T-cell (primary cell): Measurements from ENCODE around the gene PPL. TPM values are rescaled to one million over a fixed set of nuclear protein-coding genes. Genes with fewer than 3 reads are reported as not detected.

Experiments
- ATAC-seq, 4 experiments: fragments of 200-7000 bp in 3 of 4; fragments of 150-1000 bp in 1 of 4; cut with Tn5 transposase; replicated peaks in 1 of 4; 1 replicate in 3 of 4; 2 replicates in 1 of 4; pipeline ENCODE4 v1.10.0; 2021; ENCODE audit warnings: moderate library complexity in 3 of 4, mild to moderate bottlenecking in 2 of 4, moderate number of reproducible peaks in 1 of 4
- CTCF ChIA-PET, 2 donors: fragments of 300-600 bp; sonication (Branson Sonifier 250); formaldehyde crosslinking; loops; one replicate each; lab custom pipeline; 2022; ENCODE audit warnings: antibody characterized with exemption in 2 of 2; lab: Charles Lee
- POLR2A ChIA-PET, 2 donors: fragments of 300-600 bp; sonication (Branson Sonifier 250); formaldehyde crosslinking; loops; one replicate each; lab custom pipeline; 2022; ENCODE audit warnings: antibody characterized with exemption in 2 of 2; lab: Charles Lee
- DNase-seq, 35 experiments: peaks; one replicate each; pipeline versions ENCODE4 v3.0.0 to v3.0.0-alpha.2; 2013 to 2023
- H3K27ac ChIP-seq: one replicate; pipeline ENCODE4 v1.5.1; 2013; ENCODE audit warnings: low read length
- H3K27me3 ChIP-seq, 2 experiments: replicated peaks in 1 of 2; 1 replicate in 1 of 2; 2 replicates in 1 of 2; pipeline versions ENCODE4 v1.6.1 to v1.7.0; 2013; ENCODE audit warnings: low read length in 1 of 2, mixed read lengths in 1 of 2; ENCODE audit not compliant: control insufficient read depth in 2 of 2, insufficient read depth in 2 of 2; ENCODE audit errors: extremely low read depth in 1 of 2
- H3K36me3 ChIP-seq, 2 donors: 1 replicate in 1 of 2; 2 replicates in 1 of 2; pipeline versions ENCODE4 v1.6.1 to v1.7.0; 2013; ENCODE audit warnings: low read length in 1 of 2; ENCODE audit not compliant: control insufficient read depth in 2 of 2, insufficient read depth in 1 of 2; ENCODE audit errors: extremely low read depth in 1 of 2
- H3K4me1 ChIP-seq, 2 experiments: 1 replicate in 1 of 2; 2 replicates in 1 of 2; pipeline versions ENCODE4 v1.6.1 to v1.7.0; 2013; ENCODE audit warnings: low read length in 2 of 2, mixed read lengths in 1 of 2; ENCODE audit not compliant: insufficient read depth in 2 of 2, control insufficient read depth in 1 of 2; ENCODE audit errors: extremely low read depth in 1 of 2
- H3K4me3 ChIP-seq, 2 donors: 1 replicate in 1 of 2; 2 replicates in 1 of 2; pipeline versions ENCODE4 v1.5.1 to v1.7.0; 2013; ENCODE audit warnings: mild to moderate bottlenecking in 2 of 2, low read length in 1 of 2, moderate library complexity in 1 of 2; ENCODE audit not compliant: control insufficient read depth in 1 of 2; ENCODE audit errors: extremely low read depth in 1 of 2
- H3K9me3 ChIP-seq: 2 replicates; pipeline ENCODE4 v1.7.0; 2013
- H3K27ac Mint-ChIP-seq, 2 donors: one replicate each; pipeline ENCODE4 v1.8.0; 2020 to 2021; ENCODE audit warnings: mild to moderate bottlenecking in 2 of 2, mixed read lengths in 2 of 2
- H3K27me3 Mint-ChIP-seq, 2 donors: one replicate each; pipeline ENCODE4 v1.8.0; 2021 to 2022; ENCODE audit warnings: mixed read lengths in 2 of 2
- H3K36me3 Mint-ChIP-seq: one replicate; pipeline ENCODE4 v1.8.0; 2021; ENCODE audit warnings: mixed read lengths
- H3K4me1 Mint-ChIP-seq, 3 donors: one replicate each; pipeline ENCODE4 v1.8.0; 2020 to 2022; ENCODE audit warnings: mixed read lengths in 3 of 3, mild to moderate bottlenecking in 1 of 3
- H3K4me3 Mint-ChIP-seq, 3 donors: one replicate each; pipeline ENCODE4 v1.8.0; 2020 to 2022; ENCODE audit warnings: mild to moderate bottlenecking in 3 of 3, mixed read lengths in 3 of 3, moderate library complexity in 3 of 3
- H3K9me3 Mint-ChIP-seq, 3 donors: one replicate each; pipeline ENCODE4 v1.8.0; 2020 to 2022; ENCODE audit warnings: mixed read lengths in 3 of 3
- WGBS: methylation state at CpG from one replicate; pipeline ENCODE4 v1.1.5; 2013; ENCODE audit warnings: missing lambda C conversion rate; ENCODE audit not compliant: insufficient coverage; 5-methylcytosine and 5-hydroxymethylcytosine counted together
- total RNA-seq, 35 experiments: library from RNA in 6 of 35; stranded (reverse) in 6 of 35; fragments of 120-200 nt in 1 of 35; gene quantifications; one replicate each; pipeline versions ENCODE4 v1.2.1 to v1.2.4 and lab custom pipeline; 2013 to 2026

PPL gene
- total RNA-seq, 5 donors from 2014 or later (not counting 1 experiment from before 2014, with no cell fraction given) = 0.10 to 0.32 (median 0.12) TPM; not detected in 2

- Histone ChIP-seq H3K4me1 (no peaks in the 10 kb centered on the region), H3K27ac (no peak overlapping the region), H3K9me3 (no peaks in the 10 kb centered on the region), H3K27me3 (peaks cover 0 to 54% of the 10 kb centered on the region in 2 experiments), H3K4me3 (no peak overlapping the region), H3K36me3 (no peaks in the 10 kb centered on the region)
- ChIA-PET CTCF (no interaction called here), POLR2A (interaction anchor here in 1 of 2 donors (0.6 kb wide), 1 partner anchor 316 kb away, joined by 4 read pairs; no protein-coding TSS in a partner anchor)
- Mint-ChIP-seq H3K36me3 (no peaks in the 10 kb centered on the region), H3K27ac (no peak overlapping the region), H3K9me3 (no peaks in the 10 kb centered on the region), H3K27me3 (peaks cover 18 to 38% of the 10 kb centered on the region in 2 donors), H3K4me1 (peaks cover 0 to 5% (median 0%) of the 10 kb centered on the region in 3 donors), H3K4me3 (no peak overlapping the region)
- WGBS = 90% methylated on average over 6 of the region's 9 CpGs
- DNase-seq = no peak
- ATAC-seq = no peak
Observed at GRCh38 chr16:4942481-4942880, 5.5 kb upstream of the PPL start.

GRCh38 chr16:4940719-4941118 is 3.8 kb upstream of the PPL start:
- Histone ChIP-seq H3K27ac (no peak overlapping the region), H3K27me3 (peaks cover 0 to 62% of the 10 kb centered on the region in 2 experiments), H3K4me1 (peaks cover 0 to 11% of the 10 kb centered on the region in 2 experiments), H3K4me3 (no peak overlapping the region), H3K9me3 (no peaks in the 10 kb centered on the region), H3K36me3 (no peaks in the 10 kb centered on the region)
- ATAC-seq (no peak), DNase-seq (no peak)
- Mint-ChIP-seq H3K27ac (no peak overlapping the region), H3K9me3 (no peaks in the 10 kb centered on the region), H3K36me3 (no peaks in the 10 kb centered on the region), H3K4me1 (peaks cover 4 to 11% (median 4%) of the 10 kb centered on the region in 3 donors), H3K4me3 (no peak overlapping the region), H3K27me3 (peaks cover 17 to 42% of the 10 kb centered on the region in 2 donors)
- ChIA-PET POLR2A (no interaction called here), CTCF (no interaction called here)
- 33% methylated on average over 1 of the region's 7 CpGs for WGBS

GRCh38 chr16:4938683-4939030 is 1.7 kb upstream of the PPL start:
- CTCF ChIA-PET = interaction anchor here (0.5 kb wide), 2 partner anchors 12 to 194 kb away, joined by 3 to 6 read pairs; no protein-coding TSS in a partner anchor
- H3K36me3 ChIP-seq = no peaks in the 10 kb centered on the region
- Mint-ChIP-seq H3K4me3 (peak overlapping the region in 1 of 3 donors; percentile 66), H3K27me3 (peaks cover 28 to 51% of the 10 kb centered on the region in 2 donors), H3K4me1 (peaks cover 4 to 13% (median 4%) of the 10 kb centered on the region in 3 donors), H3K27ac (no peak overlapping the region), H3K36me3 (no peaks in the 10 kb centered on the region), H3K9me3 (no peaks in the 10 kb centered on the region)
- DNase-seq (no peak), ATAC-seq (no peak)
- WGBS = 76% methylated on average over 4 of the region's 5 CpGs
- H3K27me3 ChIP-seq = peaks cover 0 to 69% of the 10 kb centered on the region in 2 experiments
- H3K27ac ChIP-seq = no peak overlapping the region
- POLR2A ChIA-PET = no interaction called here
- peaks cover 0 to 12% of the 10 kb centered on the region in 2 experiments for H3K4me1 ChIP-seq
- no peak overlapping the region for H3K4me3 ChIP-seq
- no peaks in the 10 kb centered on the region for H3K9me3 ChIP-seq

- no peaks in the 10 kb centered on the region for H3K9me3 ChIP-seq
- no peak for ATAC-seq
- H3K27ac ChIP-seq = no peak overlapping the region
- POLR2A ChIA-PET = no interaction called here
- H3K4me3 ChIP-seq = no peak overlapping the region
- no peaks in the 10 kb centered on the region for H3K36me3 ChIP-seq
- H3K27me3 ChIP-seq = peaks cover 0 to 69% of the 10 kb centered on the region in 2 experiments
- no peaks in the 10 kb centered on the region for H3K36me3 Mint-ChIP-seq
- peaks cover 0 to 12% of the 10 kb centered on the region in 2 experiments for H3K4me1 ChIP-seq
- H3K9me3 Mint-ChIP-seq = no peaks in the 10 kb centered on the region
- peaks cover 4 to 13% (median 4%) of the 10 kb centered on the region in 3 donors for H3K4me1 Mint-ChIP-seq
- CTCF ChIA-PET = interaction anchor here (0.5 kb wide), 2 partner anchors 12 to 193 kb away, joined by 3 to 6 read pairs; no protein-coding TSS in a partner anchor
- peak overlapping the region in 1 of 2 donors; percentile 19 for H3K27ac Mint-ChIP-seq
- H3K27me3 Mint-ChIP-seq = peaks cover 31 to 53% of the 10 kb centered on the region in 2 donors
- peak overlapping the region; percentile 13 to 66 (median 54) for H3K4me3 Mint-ChIP-seq
- DNase-seq = no peak
- WGBS = 90% methylated on average over 8 of the region's 16 CpGs
Observed at GRCh38 chr16:4937782-4938682, 1.1 kb upstream of the PPL start.

GRCh38 chr16:4936181-4936990 is 562 bp downstream of the PPL start:
- ChIA-PET POLR2A (no interaction called here), CTCF (no interaction called here)
- H3K27me3 ChIP-seq = peaks cover 0 to 67% of the 10 kb centered on the region in 2 experiments
- H3K4me3 ChIP-seq = peak overlapping the region in 1 of 2 donors; percentile 46
- H3K9me3 ChIP-seq = no peaks in the 10 kb centered on the region
- H3K4me3 Mint-ChIP-seq = peak overlapping the region; percentile 43 to 64 (median 52)
- no peak overlapping the region for H3K27ac Mint-ChIP-seq
- H3K36me3 Mint-ChIP-seq = no peaks in the 10 kb centered on the region
- peaks cover 31 to 54% of the 10 kb centered on the region in 2 donors for H3K27me3 Mint-ChIP-seq
- ATAC-seq (peak in 2 of 4 experiments; percentile 9 to 34), DNase-seq (no peak)
- H3K4me1 Mint-ChIP-seq = peaks cover 4 to 13% (median 4%) of the 10 kb centered on the region in 3 donors
- peaks cover 0 to 12% of the 10 kb centered on the region in 2 experiments for H3K4me1 ChIP-seq
- WGBS = 3% methylated on average over 46 of the region's 64 CpGs
- no peak overlapping the region for H3K27ac ChIP-seq
- H3K36me3 ChIP-seq = no peaks in the 10 kb centered on the region
- H3K9me3 Mint-ChIP-seq = no peaks in the 10 kb centered on the region
